HG03439 (cell line): Measurements from ENCODE around the gene CAPN5.

Experiments
- ATAC-seq: cut with Tn5 transposase; IDR thresholded peaks from one replicate; pipeline ENCODE4 v1.9.1; 2021; ENCODE audit warnings: mild to moderate bottlenecking, moderate library complexity; ENCODE audit not compliant: unreplicated experiment

Gene CAPN5

DNA sequence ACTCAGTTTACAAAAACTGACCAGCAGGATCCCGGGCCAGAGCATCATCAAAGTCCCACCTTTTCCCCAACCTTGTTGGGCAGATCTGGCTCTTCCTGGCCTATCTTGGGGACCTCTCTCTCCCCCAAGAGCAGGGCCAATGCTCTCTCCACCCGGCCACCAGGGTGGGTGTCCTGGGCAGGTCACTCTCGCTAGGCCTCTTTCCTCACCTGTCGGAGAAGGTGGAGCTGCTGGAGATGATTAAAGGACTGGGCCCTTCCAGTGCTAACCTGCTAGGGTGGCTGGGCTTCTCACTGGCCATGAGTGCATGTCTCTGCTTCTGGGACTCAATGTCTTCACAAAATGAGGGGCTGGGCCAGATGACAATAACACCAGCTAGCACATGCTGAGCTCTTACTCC lies 2.9 kb upstream of the CAPN5 start:
- no peak for ATAC-seq

- no peak for ATAC-seq
Observed at GRCh38 chr11:77064648-77065217, 2.0 kb upstream of the CAPN5 start.

GRCh38 chr11:77065878-77066228 lies 918 bp upstream of the CAPN5 start:
- no peak for ATAC-seq

- ATAC-seq, result no peak
Observed at GRCh38 chr11:77067861-77068443, 1.2 kb downstream of the CAPN5 start.

DNA sequence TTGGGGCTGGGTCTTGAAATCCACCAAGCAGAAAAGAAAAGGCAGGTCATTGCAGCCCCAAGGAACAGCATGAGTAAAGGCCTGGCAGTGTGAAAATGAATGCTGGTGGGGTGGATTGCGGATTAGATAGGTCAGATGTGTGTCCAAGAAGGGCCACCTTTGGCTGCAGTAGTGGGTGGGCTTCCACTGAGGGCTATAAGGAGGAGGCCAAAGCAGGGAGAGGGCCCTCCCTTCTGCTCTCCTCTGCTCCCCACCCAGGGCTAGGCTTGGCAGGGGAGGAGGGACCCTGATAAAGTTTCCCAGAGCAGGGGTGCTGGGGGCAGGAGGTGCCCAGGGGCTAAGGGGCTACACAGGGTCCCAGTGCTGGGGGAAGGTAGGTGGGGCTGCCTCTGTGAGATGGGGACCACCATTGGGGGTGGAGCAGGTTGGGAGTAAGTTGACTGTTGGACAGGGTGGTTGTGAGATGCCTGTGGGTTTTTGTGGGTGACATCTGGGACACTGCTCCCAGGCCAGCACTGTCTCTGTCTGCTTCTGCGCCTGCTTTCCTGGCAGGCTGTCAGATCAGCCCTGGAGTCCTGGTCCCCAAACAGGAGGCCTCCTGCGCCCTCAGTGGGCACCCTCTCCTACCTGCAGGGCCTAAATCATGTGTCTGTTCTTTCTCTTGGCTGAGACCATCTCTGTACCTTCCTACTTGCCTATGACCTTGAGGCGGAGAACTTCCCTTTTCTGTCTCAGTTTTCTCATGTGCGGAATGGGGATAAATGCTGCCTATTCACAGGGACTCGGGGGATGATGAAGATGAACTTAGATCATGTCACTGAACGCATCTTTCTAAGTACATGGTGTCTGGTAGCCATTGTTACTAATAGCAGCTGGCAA lies 1.9 kb downstream of the CAPN5 start:
- no peak for ATAC-seq

GRCh38 chr11:77069336-77069968 lies 2.7 kb downstream of the CAPN5 start:
- no peak for ATAC-seq

GRCh38 chr11:77069969-77070582 lies 3.3 kb downstream of the CAPN5 start:
- ATAC-seq, result no peak

DNA sequence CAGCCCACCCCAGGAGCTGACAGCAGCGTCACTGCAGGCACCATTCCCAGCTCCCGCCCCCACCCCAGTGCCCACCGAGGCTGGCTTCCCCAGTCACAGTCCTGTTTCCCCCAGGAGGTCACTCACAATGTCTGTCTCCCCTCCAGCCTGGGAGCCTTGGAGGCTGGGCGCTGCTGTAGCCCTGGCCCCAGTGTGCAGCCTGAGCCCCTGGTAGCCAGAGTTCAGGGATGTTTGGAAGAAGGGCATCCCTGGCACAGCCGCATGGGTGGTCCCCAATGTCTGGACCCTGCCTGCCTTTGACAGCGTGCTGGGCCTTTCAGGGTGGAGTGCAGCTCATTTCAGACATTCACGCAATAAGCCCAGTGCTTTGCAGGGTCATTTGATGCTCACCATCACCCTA lies 4.3 kb downstream of the CAPN5 start:
- ATAC-seq, result no peak

- ATAC-seq, result no peak
Observed at GRCh38 chr11:77071671-77072605, 5.2 kb downstream of the CAPN5 start.

- no peak for ATAC-seq
Observed at GRCh38 chr11:77072851-77073327, 6.1 kb downstream of the CAPN5 start.

GRCh38 chr11:77073328-77074001 lies 6.7 kb downstream of the CAPN5 start:
- ATAC-seq, result no peak

GRCh38 chr11:77074205-77074604 lies 7.4 kb downstream of the CAPN5 start:
- ATAC-seq, result no peak

DNA sequence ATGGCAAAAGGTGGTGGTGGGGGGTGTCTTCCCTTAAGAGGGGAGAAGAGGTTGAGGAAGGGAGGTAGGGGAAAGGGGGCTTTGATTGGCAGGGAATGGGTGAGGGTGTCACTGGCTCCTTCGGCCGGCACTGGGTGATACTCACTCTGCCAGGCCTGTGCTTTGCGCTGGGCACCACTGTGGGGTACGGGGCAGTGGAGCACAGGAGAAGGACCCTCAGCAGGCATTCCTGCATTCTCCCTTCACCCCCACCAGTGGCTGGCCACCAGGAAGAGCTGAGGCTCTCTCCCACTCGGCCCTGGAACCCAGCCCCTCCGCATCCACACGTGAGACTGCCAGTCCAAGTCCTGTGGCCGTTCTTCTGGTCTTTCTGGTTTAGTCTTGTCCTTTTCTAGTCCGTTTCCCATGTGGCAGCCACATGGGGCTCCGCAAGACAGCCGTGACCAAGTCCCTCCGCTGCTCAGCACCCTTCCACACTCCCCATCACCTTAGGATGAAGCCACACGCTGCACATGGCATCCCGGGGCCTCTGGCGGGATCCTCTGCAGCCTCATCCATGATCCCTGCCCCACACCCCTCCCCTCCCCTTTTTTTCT lies 8.0 kb downstream of the CAPN5 start:
- ATAC-seq, result no peak

DNA sequence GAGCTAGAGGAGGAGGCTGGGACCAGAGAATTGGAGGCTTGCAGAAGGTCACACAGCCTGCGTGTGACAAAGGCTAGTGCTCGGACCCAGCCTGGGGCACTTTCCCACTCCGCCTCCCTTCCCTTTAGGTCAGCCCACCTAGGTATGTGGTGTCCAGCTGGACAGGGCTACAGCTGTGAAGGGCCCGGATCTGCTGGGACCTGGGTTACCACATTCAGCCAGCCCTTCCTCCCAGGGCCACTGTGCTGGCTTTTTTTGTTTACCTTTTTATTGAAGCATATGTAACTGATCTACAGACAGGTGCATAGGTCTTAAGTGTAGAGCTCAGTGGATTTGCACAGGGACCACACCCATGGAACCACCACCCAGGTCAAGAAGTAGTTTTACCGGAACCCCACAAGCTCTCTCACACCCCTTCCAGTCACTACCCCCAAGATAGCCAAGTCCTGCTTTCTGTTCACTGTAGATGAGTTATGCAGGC lies 8.7 kb downstream of the CAPN5 start:
- ATAC-seq, result no peak

DNA sequence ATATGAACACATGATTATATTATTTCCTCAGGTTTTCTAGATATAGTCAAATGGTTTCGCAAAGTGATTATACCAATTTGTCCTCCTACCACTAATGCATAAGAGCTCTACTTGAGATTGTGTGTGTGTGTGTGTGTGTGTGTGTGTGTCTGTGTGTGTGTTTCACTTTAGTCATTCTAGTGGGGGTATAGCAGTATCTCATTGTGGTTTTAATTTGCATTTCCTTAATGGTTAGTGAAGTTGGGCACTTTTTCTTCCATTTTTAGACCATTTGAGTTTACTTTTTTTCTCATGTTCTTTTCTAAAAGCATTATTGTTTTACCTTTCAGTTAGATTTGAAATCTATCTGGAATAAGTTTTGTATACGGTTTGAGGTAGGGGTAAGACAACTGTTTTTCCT lies 12.9 kb downstream of the CAPN5 start:
- ATAC-seq, result no peak

DNA sequence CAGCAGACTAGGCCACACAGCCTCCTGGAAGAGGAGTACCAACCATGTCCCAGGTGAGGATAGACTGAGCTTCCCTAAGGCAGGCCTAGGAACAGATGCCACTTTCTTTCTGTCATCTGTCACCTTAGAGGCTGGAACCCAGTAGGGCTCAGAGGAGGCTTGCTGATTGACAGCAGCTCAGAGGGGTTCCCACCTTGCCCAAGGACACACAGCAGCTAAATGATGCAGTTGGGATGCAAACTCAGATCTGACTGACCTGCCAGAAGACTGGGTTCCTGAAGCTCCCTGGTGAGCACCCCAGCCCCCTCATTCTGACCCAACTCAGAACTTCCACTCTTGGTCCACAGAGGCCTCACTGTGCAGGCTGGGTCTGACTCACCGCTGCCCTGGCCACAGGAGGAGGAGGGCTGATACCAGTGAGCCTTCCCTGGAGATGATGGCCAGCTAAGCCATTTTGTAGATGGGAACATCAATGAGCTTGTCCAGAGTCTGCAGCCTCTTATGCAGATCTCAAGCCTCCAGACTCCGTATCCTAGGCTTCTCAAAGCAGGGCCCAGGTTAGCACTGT lies 14.0 kb downstream of the CAPN5 start:
- ATAC-seq, result no peak

DNA sequence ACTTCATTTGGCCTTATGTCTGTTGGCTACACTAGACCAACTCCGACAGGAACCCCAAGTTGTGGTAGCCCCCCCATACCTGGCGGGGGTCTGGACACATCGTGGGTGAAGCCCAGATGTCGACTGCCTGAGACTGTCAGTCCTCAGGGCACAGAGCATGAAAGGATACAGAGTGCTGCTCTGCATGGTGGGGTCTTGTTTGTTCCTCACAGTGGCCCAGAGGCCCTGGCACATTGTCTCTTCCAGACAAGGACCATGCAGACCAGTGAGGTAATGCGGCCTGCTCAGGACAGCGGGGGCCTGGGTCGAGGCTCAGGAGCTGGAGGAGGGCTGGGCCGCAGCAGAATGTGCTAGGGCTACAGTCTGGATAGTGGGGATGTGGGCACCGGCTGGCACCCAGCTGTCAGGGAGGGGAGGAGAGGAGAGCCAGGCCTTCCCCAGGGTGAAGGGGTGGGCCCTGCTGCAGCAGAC lies 14.6 kb downstream of the CAPN5 start:
- no peak for ATAC-seq

- no peak for ATAC-seq
Observed at GRCh38 chr11:77081976-77082836, 15.4 kb downstream of the CAPN5 start.
